ENCODE measurements around the gene ALDH5A1.

ALDH5A1 gene

GRCh38 chr6:24494821-24495795 is at the start of gene ALDH5A1:
Gene ALDH5A1 (plus strand): TSS chr6:24494969. CDS start chr6:24494997, 28 bp downstream.
- peak; percentile 69 to 70 for DNase-seq

- no peak for DNase-seq
Measured at GRCh38 chr6:24445704-24446103, 49.1 kb upstream of the ALDH5A1 start.

GRCh38 chr6:24446670-24447069 is 48.1 kb upstream of the ALDH5A1 start:
- DNase-seq: no peak

GRCh38 chr6:24448396-24448795 is 46.4 kb upstream of the ALDH5A1 start:
- DNase-seq: no peak

- no peak for DNase-seq
Measured at GRCh38 chr6:24448828-24449525, 45.8 kb upstream of the ALDH5A1 start.

- DNase-seq: no peak
Measured at GRCh38 chr6:24451581-24452388, 43.0 kb upstream of the ALDH5A1 start.

GRCh38 chr6:24453921-24454320 is 40.8 kb upstream of the ALDH5A1 start:
- no peak for DNase-seq

- no peak for DNase-seq
Measured at GRCh38 chr6:24454452-24454851, 40.3 kb upstream of the ALDH5A1 start.

GRCh38 chr6:24455061-24455460 is 39.7 kb upstream of the ALDH5A1 start:
- DNase-seq: no peak

GRCh38 chr6:24458134-24458533 is 36.6 kb upstream of the ALDH5A1 start:
- no peak for DNase-seq

GRCh38 chr6:24458941-24459340 is 35.8 kb upstream of the ALDH5A1 start:
- DNase-seq: no peak

GRCh38 chr6:24460966-24461365 is 33.8 kb upstream of the ALDH5A1 start:
- DNase-seq: no peak

GRCh38 chr6:24464253-24465038 is 30.3 kb upstream of the ALDH5A1 start:
- no peak for DNase-seq

- no peak for DNase-seq
Measured at GRCh38 chr6:24469811-24470210, 25.0 kb upstream of the ALDH5A1 start.

- no peak for DNase-seq
Measured at GRCh38 chr6:24472181-24472580, 22.6 kb upstream of the ALDH5A1 start.

GRCh38 chr6:24476631-24477030 is 18.1 kb upstream of the ALDH5A1 start:
- DNase-seq: no peak

- no peak for DNase-seq
Measured at GRCh38 chr6:24477070-24477469, 17.7 kb upstream of the ALDH5A1 start.

GRCh38 chr6:24478903-24479302 is 15.9 kb upstream of the ALDH5A1 start:
- DNase-seq: no peak

- DNase-seq: no peak
Measured at GRCh38 chr6:24480705-24481104, 14.1 kb upstream of the ALDH5A1 start.

GRCh38 chr6:24481449-24481848 is 13.3 kb upstream of the ALDH5A1 start:
- DNase-seq: no peak

- DNase-seq: no peak
Measured at GRCh38 chr6:24484657-24485323, 10.0 kb upstream of the ALDH5A1 start.

- no peak for DNase-seq
Measured at GRCh38 chr6:24486065-24486464, 8.7 kb upstream of the ALDH5A1 start.
